ENCODE results near the gene AMFR.

The AMFR gene

GRCh38 chr16:56337858-56338325 lies 87.5 kb downstream of the AMFR start:
- no peak for DNase-seq (ENCODE audit: low read depth, low spot score)
- no peak overlapping the region for H3K27ac ChIP-seq

GRCh38 chr16:56337131-56337857 lies 88.1 kb downstream of the AMFR start:
- no peak overlapping the region for H3K27ac ChIP-seq
- no peak for DNase-seq (ENCODE audit: low read depth, low spot score)

- H3K27ac ChIP-seq, result no peak overlapping the region
- no peak for DNase-seq (ENCODE audit: low read depth, low spot score)
These were observed 88.6 kb downstream of the AMFR start for GRCh38 chr16:56336711-56337110.

GRCh38 chr16:56336071-56336688 lies 89.2 kb downstream of the AMFR start:
- H3K27ac ChIP-seq, result no peak overlapping the region
- peak; percentile 10 for DNase-seq (ENCODE audit: low read depth, low spot score)

GRCh38 chr16:56334761-56335160 lies 90.6 kb downstream of the AMFR start:
- H3K27ac ChIP-seq, result peak overlapping the region; percentile 13
- DNase-seq (ENCODE audit: low read depth, low spot score), result peak; percentile 45

- no peak overlapping the region for H3K27ac ChIP-seq
- no peak for DNase-seq (ENCODE audit: low read depth, low spot score)
These were observed 92.8 kb downstream of the AMFR start for GRCh38 chr16:56332464-56333079.

- no peak overlapping the region for H3K27ac ChIP-seq
- no peak for DNase-seq (ENCODE audit: low read depth, low spot score)
These were observed 93.4 kb downstream of the AMFR start for GRCh38 chr16:56331915-56332314.

- H3K27ac ChIP-seq, result peak overlapping the region; percentile 65
- no peak for DNase-seq (ENCODE audit: low read depth, low spot score)
These were observed 93.9 kb downstream of the AMFR start for GRCh38 chr16:56331399-56331798.

GRCh38 chr16:56330476-56330875 lies 94.9 kb downstream of the AMFR start:
- peak overlapping the region; percentile 65 for H3K27ac ChIP-seq
- no peak for DNase-seq (ENCODE audit: low read depth, low spot score)

GRCh38 chr16:56329887-56330286 lies 95.5 kb downstream of the AMFR start:
- DNase-seq (ENCODE audit: low read depth, low spot score), result no peak
- peak overlapping the region; percentile 65 for H3K27ac ChIP-seq

GRCh38 chr16:56328276-56329022 lies 96.9 kb downstream of the AMFR start:
- H3K27ac ChIP-seq, result no peak overlapping the region
- no peak for DNase-seq (ENCODE audit: low read depth, low spot score)

- no peak for DNase-seq (ENCODE audit: low read depth, low spot score)
- no peak overlapping the region for H3K27ac ChIP-seq
These were observed 97.5 kb downstream of the AMFR start for GRCh38 chr16:56327929-56328258.

GRCh38 chr16:56327071-56327928 lies 98.0 kb downstream of the AMFR start:
- H3K27ac ChIP-seq, result no peak overlapping the region
- DNase-seq (ENCODE audit: low read depth, low spot score), result no peak

GRCh38 chr16:56325956-56326355 lies 99.4 kb downstream of the AMFR start:
- no peak overlapping the region for H3K27ac ChIP-seq
- no peak for DNase-seq (ENCODE audit: low read depth, low spot score)

- DNase-seq (ENCODE audit: low read depth, low spot score), result peak; percentile 62
- H3K27ac ChIP-seq, result no peak overlapping the region
These were observed 100.9 kb downstream of the AMFR start for GRCh38 chr16:56324406-56324805.

GRCh38 chr16:56321571-56321970 lies 103.8 kb downstream of the AMFR start:
- no peak overlapping the region for H3K27ac ChIP-seq
- no peak for DNase-seq (ENCODE audit: low read depth, low spot score)

GRCh38 chr16:56320811-56321558 lies 104.4 kb downstream of the AMFR start:
- no peak for DNase-seq (ENCODE audit: low read depth, low spot score)

GRCh38 chr16:56320056-56320455 lies 105.3 kb downstream of the AMFR start:
- H3K27ac ChIP-seq, result no peak overlapping the region
- DNase-seq (ENCODE audit: low read depth, low spot score), result no peak

More at GRCh38 chr16:56320811-56321558, 104.4 kb downstream of the AMFR start:
- no peak overlapping the region for H3K27ac ChIP-seq

GRCh38 chr16:56319376-56319775 lies 106.0 kb downstream of the AMFR start:
- no peak for DNase-seq (ENCODE audit: low read depth, low spot score)
- no peak overlapping the region for H3K27ac ChIP-seq
